ENCODE data around the gene SSRP1.
"Not testable (repeated sequence)": the region's sequence is repeated elsewhere in the genome, so short reads cannot be mapped to it uniquely, and the experiment has no call there.

The SSRP1 gene

DNA sequence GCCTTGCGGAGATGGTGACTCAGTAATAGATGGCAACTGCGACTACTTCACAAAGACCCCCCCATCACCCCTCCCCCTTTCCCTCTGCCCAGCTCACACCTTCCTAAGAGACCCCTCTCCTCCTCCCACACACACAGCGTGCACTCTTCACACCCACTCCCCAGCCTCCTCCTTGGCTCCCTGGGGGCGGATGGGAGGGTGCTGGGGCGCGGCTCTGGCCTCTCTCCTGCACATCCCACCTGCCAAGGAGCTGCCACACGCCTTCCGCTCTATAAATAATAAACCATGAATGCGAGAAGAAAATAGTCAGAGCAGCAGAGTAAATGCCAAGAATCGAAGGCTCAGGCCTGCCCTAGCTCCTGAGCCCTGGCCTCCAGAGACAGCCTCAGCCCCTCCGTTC, 7.0 kb upstream of the SSRP1 start:
- H3K4me3 ChIP-seq (ENCODE audit: low read depth, low read length) = no peak overlapping the region
- no peak for DNase-seq (ENCODE audit: low read depth, low spot score)
- in situ Hi-C loops (cut with HindIII; ENCODE audit: low sequenced_read_pairs) = no loop called here
- TF ChIP-seq, protein P1, sequence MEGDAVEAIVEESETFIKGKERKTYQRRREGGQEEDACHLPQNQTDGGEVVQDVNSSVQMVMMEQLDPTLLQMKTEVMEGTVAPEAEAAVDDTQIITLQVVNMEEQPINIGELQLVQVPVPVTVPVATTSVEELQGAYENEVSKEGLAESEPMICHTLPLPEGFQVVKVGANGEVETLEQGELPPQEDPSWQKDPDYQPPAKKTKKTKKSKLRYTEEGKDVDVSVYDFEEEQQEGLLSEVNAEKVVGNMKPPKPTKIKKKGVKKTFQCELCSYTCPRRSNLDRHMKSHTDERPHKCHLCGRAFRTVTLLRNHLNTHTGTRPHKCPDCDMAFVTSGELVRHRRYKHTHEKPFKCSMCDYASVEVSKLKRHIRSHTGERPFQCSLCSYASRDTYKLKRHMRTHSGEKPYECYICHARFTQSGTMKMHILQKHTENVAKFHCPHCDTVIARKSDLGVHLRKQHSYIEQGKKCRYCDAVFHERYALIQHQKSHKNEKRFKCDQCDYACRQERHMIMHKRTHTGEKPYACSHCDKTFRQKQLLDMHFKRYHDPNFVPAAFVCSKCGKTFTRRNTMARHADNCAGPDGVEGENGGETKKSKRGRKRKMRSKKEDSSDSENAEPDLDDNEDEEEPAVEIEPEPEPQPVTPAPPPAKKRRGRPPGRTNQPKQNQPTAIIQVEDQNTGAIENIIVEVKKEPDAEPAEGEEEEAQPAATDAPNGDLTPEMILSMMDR (IDR thresholded peaks at IDR 0.05; ENCODE audit: low read depth, low read length) = no peak

DNA sequence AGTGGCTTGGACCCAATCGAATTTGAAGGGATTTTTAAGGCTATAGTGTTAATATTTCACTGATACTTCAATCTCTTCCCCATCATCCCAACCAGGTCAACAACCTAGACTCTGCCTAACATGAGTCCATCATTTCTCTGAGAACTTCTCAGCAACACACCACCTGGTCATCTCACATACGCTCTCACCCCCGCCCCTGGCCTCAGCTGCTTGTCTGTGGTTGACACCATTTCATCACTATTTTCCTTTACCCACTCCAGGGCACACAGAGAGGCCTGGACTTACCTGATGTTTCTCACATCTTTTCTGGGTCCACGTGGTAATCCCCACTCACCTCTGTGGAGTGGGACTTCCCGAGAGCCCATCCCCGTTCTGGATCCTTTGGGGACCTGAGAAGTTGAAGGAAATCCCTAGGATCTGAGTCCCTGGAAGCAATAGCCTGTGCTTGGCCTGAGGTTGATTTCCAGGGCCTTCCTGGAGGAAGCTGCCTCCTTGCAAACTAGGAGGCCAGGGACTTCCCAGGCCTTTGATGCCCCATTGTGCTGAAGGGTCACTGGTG, 5.6 kb upstream of the SSRP1 start:
- in situ Hi-C loops (cut with HindIII; ENCODE audit: low sequenced_read_pairs) = no loop called here
- H3K4me3 ChIP-seq (ENCODE audit: low read depth, low read length) = no peak overlapping the region
- TF ChIP-seq, protein P1 (IDR thresholded peaks at IDR 0.05; ENCODE audit: low read depth, low read length) = no peak
- no peak for DNase-seq (ENCODE audit: low read depth, low spot score)

DNA sequence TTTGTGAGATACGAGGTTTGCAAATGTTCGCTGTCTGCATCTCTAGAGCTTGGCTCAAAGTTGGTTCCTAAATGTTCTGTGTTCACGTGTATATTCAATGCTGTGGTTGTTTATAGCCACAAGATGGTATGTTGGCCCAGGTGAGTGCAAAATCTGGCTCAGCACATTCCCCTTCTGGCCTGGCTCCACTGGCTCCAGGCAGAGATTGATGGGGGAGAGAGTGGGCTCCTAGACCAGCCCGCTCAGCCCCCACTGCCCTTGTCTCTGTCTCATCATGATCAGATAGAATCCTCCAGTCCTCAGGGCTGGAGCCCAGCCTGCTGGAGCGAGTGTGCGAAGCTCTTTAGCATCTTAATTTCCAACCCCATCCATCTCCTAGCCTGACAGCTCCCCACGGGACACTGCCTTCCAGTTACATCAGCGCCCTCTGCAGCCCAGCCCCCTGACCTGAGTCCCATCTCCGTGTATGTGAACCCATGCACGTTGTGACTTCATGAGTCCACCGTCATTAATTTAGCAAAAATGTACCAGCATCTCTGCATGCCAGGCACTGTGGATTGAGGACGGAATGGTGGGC, 4.4 kb upstream of the SSRP1 start:
- in situ Hi-C loops (cut with HindIII; ENCODE audit: low sequenced_read_pairs) = no loop called here
- TF ChIP-seq, protein P1 (IDR thresholded peaks at IDR 0.05; ENCODE audit: low read depth, low read length) = no peak
- H3K4me3 ChIP-seq (ENCODE audit: low read depth, low read length) = no peak overlapping the region
- DNase-seq (ENCODE audit: low read depth, low spot score) = no peak

DNA sequence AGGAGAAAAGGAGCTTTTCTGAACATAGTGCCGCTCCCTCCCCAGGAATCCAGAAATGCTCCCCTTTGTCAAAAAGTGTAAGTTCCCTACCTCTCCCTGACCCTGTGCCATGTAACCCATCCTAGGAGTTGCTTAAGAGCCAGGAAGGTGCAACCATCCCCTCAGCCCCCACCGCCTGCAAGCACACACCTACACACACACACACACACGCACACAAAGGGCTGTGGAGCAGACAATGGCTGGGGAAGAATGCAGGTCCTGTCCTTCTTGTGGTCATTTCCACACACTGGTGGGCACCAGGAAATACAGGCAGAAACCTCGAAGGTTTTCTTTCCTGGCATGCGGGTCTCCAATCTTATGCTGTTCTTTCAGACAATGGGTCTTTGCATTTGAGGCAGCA, 3.6 kb upstream of the SSRP1 start:
- no peak overlapping the region for H3K4me3 ChIP-seq (ENCODE audit: low read depth, low read length)
- in situ Hi-C loops (cut with HindIII; ENCODE audit: low sequenced_read_pairs) = no loop called here
- no peak for DNase-seq (ENCODE audit: low read depth, low spot score)
- TF ChIP-seq, protein P1 (IDR thresholded peaks at IDR 0.05; ENCODE audit: low read depth, low read length) = no peak

DNA sequence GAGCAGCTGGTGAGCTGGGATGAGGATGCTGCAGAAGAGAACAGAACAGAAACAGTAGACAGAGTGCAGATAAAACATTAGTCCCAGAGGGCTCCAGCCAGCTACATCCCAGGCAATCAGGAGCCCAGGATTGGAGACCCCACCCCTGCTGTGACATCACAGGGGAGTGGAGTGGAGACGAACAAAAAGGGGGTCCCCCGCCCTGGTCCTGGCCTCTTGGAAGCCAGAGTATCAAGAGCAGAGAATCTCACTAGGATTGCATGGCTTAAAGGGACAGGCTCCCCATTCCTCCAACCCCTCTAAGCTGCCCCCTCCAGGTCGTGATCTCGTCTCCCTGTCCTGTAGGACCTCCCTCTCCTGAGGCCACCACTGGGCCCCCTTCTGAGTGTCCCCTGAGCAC, 2.5 kb upstream of the SSRP1 start, which contains the start of gene P2RX3:
Gene P2RX3, plus strand, starts transcription at position 211 of the 400 bp plus-strand sequence. CDS start 199 bp downstream, outside the sequence.
- DNase-seq (ENCODE audit: low read depth, low spot score) = no peak
- in situ Hi-C loops (cut with HindIII; ENCODE audit: low sequenced_read_pairs) = no loop called here
- H3K4me3 ChIP-seq (ENCODE audit: low read depth, low read length) = no peak within 1 kb of the TSS
- TF ChIP-seq, protein P1 (IDR thresholded peaks at IDR 0.05; ENCODE audit: low read depth, low read length) = no peak

DNA sequence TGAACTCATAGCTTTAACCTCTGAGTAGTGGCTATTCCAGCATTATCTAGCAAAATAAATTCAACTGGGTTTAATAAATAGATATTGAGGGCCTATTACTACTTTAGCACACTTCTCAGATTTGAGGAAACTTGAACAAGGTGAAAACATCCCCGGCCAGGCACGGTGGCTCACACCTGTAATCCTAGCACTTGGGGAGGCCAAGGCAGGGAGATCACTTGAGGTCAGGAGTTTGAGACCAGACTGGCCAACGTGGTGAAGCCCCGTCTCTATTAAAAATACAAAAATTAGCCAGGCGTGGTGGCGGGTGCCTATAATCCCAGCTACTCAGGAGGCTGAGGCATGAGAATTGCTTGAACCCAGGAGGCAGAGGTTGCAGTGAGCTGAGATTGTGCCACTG, 1.2 kb upstream of the SSRP1 start:
- in situ Hi-C loops (cut with HindIII; ENCODE audit: low sequenced_read_pairs) = not testable (repeated sequence)

DNA sequence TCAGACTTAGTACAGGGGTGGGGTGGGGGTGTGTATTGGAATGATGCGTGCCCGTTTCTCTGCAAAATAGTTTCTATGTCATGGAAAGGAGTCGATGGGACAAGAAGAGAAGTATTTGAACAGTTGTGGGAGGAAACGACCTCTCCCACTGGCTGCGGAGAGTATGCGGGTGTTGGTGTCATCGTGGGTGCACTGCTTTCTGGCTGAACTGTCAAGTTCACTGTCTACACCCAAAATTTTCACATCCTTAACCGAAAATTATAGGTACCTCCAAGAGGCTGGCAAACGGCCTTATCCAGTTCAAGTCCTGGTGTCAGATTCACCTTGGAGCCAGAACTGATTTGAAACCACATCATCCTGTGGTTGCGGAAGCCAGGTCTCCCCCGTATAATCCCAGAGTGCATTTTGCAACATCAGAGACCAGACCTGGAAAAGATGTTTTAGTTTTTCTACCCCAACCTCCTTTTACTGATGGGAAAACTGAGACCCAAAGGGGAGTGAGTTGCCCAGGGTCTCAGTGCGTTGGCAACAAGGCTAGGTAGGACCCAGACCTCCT, 497 bp upstream of the SSRP1 start:
- TF ChIP-seq, protein P1 (IDR thresholded peaks at IDR 0.05; ENCODE audit: low read depth, low read length) = no peak

More for the DNA sequence above, 1.2 kb upstream of the SSRP1 start:
- not testable (repeated sequence) for DNase-seq (ENCODE audit: low read depth, low spot score); H3K4me3 ChIP-seq (ENCODE audit: low read depth, low read length)

More for the DNA sequence above, 497 bp upstream of the SSRP1 start:
- in situ Hi-C loops (cut with HindIII; ENCODE audit: low sequenced_read_pairs) = no loop called here
- DNase-seq (ENCODE audit: low read depth, low spot score) = no peak
- H3K4me3 ChIP-seq (ENCODE audit: low read depth, low read length) = peak overlapping the region; percentile 78
